Measurements from ENCODE around the gene ARHGEF10L. TPM values are rescaled to one million over a fixed set of nuclear protein-coding genes. Genes with fewer than 3 reads are reported as not detected.
A peak's percentile ranks its signal among the peaks of the same experiment; 100 is the strongest.

The ARHGEF10L gene
- total and polyA plus RNA-seq, 4 donors = 20.7 to 61.0 (median 42.1) TPM

- Histone ChIP-seq H3K27me3 (ENCODE audit: control insufficient read depth, insufficient read depth, low read length) (no peaks in the 10 kb centered on the region), H3K36me3 (ENCODE audit: control insufficient read depth, insufficient read depth, low read length) (peaks cover 4% of the 10 kb centered on the region), H3K4me1 (ENCODE audit: control insufficient read depth, insufficient read depth, low read length) (peaks cover 50% of the 10 kb centered on the region), H3K9me3 (ENCODE audit: control insufficient read depth, insufficient read depth, low read length) (no peaks in the 10 kb centered on the region), H3K4me3 (ENCODE audit: low read depth, low read length) (no peak overlapping the region), H3K27ac (ENCODE audit: low read depth, low read length) (peak overlapping the region; percentile 27)
- WGBS (ENCODE audit: insufficient coverage) = 66% methylated on average over 2 of the region's 2 CpGs
- no peak for DNase-seq (ENCODE audit: low read depth in 4 of 6, low spot score in 6 of 6)
These were observed 5.9 kb downstream of the ARHGEF10L start for GRCh38 chr1:17545356-17545755.

- Histone ChIP-seq H3K4me1 (ENCODE audit: control insufficient read depth, insufficient read depth, low read length) (peaks cover 49% of the 10 kb centered on the region), H3K36me3 (ENCODE audit: control insufficient read depth, insufficient read depth, low read length) (peaks cover 4% of the 10 kb centered on the region), H3K9me3 (ENCODE audit: control insufficient read depth, insufficient read depth, low read length) (no peaks in the 10 kb centered on the region), H3K27me3 (ENCODE audit: control insufficient read depth, insufficient read depth, low read length) (no peaks in the 10 kb centered on the region), H3K4me3 (ENCODE audit: low read depth, low read length) (no peak overlapping the region), H3K27ac (ENCODE audit: low read depth, low read length) (peak overlapping the region; percentile 81)
- peak in 2 of 6 donors; percentile 83 to 84 for DNase-seq (ENCODE audit: low read depth in 4 of 6, low spot score in 6 of 6)
- whole genome bisulfite sequencing (ENCODE audit: insufficient coverage) = 38% methylated on average over 4 of the region's 8 CpGs
These were observed 7.6 kb downstream of the ARHGEF10L start for GRCh38 chr1:17546946-17547670.

- WGBS (ENCODE audit: insufficient coverage) = 69% methylated on average over 1 of the region's 3 CpGs
- H3K36me3 ChIP-seq (ENCODE audit: control insufficient read depth, insufficient read depth, low read length) = peaks cover 7% of the 10 kb centered on the region
- no peak for DNase-seq (ENCODE audit: low read depth in 4 of 6, low spot score in 6 of 6)
- peaks cover 48% of the 10 kb centered on the region for H3K4me1 ChIP-seq (ENCODE audit: control insufficient read depth, insufficient read depth, low read length)
- H3K9me3 ChIP-seq (ENCODE audit: control insufficient read depth, insufficient read depth, low read length) = no peaks in the 10 kb centered on the region
- no peak overlapping the region for H3K27ac ChIP-seq (ENCODE audit: low read depth, low read length)
- no peak overlapping the region for H3K4me3 ChIP-seq (ENCODE audit: low read depth, low read length)
- H3K27me3 ChIP-seq (ENCODE audit: control insufficient read depth, insufficient read depth, low read length) = no peaks in the 10 kb centered on the region
These were observed 9.9 kb downstream of the ARHGEF10L start for GRCh38 chr1:17549384-17549783.

- Histone ChIP-seq H3K9me3 (ENCODE audit: control insufficient read depth, insufficient read depth, low read length) (no peaks in the 10 kb centered on the region), H3K27ac (ENCODE audit: low read depth, low read length) (peak overlapping the region; percentile 10), H3K4me1 (ENCODE audit: control insufficient read depth, insufficient read depth, low read length) (peaks cover 43% of the 10 kb centered on the region), H3K36me3 (ENCODE audit: control insufficient read depth, insufficient read depth, low read length) (peaks cover 7% of the 10 kb centered on the region), H3K27me3 (ENCODE audit: control insufficient read depth, insufficient read depth, low read length) (no peaks in the 10 kb centered on the region), H3K4me3 (ENCODE audit: low read depth, low read length) (no peak overlapping the region)
- DNase-seq (ENCODE audit: low read depth in 4 of 6, low spot score in 6 of 6) = no peak
- WGBS (ENCODE audit: insufficient coverage) = 65% methylated on average over 8 of the region's 15 CpGs
These were observed 11.5 kb downstream of the ARHGEF10L start for GRCh38 chr1:17550729-17551584.

GRCh38 chr1:17551755-17552234 lies 12.3 kb downstream of the ARHGEF10L start:
- DNase-seq (ENCODE audit: low read depth in 4 of 6, low spot score in 6 of 6) = no peak
- H3K27me3 ChIP-seq (ENCODE audit: control insufficient read depth, insufficient read depth, low read length) = no peaks in the 10 kb centered on the region
- peaks cover 34% of the 10 kb centered on the region for H3K4me1 ChIP-seq (ENCODE audit: control insufficient read depth, insufficient read depth, low read length)
- peaks cover 7% of the 10 kb centered on the region for H3K36me3 ChIP-seq (ENCODE audit: control insufficient read depth, insufficient read depth, low read length)
- H3K27ac ChIP-seq (ENCODE audit: low read depth, low read length) = peak overlapping the region; percentile 10
- WGBS (ENCODE audit: insufficient coverage) = 48% methylated on average over 8 of the region's 8 CpGs
- no peak overlapping the region for H3K4me3 ChIP-seq (ENCODE audit: low read depth, low read length)
- H3K9me3 ChIP-seq (ENCODE audit: control insufficient read depth, insufficient read depth, low read length) = no peaks in the 10 kb centered on the region

GRCh38 chr1:17553975-17554700 lies 14.6 kb downstream of the ARHGEF10L start:
- 79% methylated on average over 3 of the region's 8 CpGs for WGBS (ENCODE audit: insufficient coverage)
- no peaks in the 10 kb centered on the region for H3K27me3 ChIP-seq (ENCODE audit: control insufficient read depth, insufficient read depth, low read length)
- peaks cover 3% of the 10 kb centered on the region for H3K36me3 ChIP-seq (ENCODE audit: control insufficient read depth, insufficient read depth, low read length)
- no peak overlapping the region for H3K27ac ChIP-seq (ENCODE audit: low read depth, low read length)
- H3K9me3 ChIP-seq (ENCODE audit: control insufficient read depth, insufficient read depth, low read length) = no peaks in the 10 kb centered on the region
- H3K4me1 ChIP-seq (ENCODE audit: control insufficient read depth, insufficient read depth, low read length) = peaks cover 35% of the 10 kb centered on the region
- H3K4me3 ChIP-seq (ENCODE audit: low read depth, low read length) = no peak overlapping the region
- DNase-seq (ENCODE audit: low read depth in 4 of 6, low spot score in 6 of 6) = no peak

- H3K4me1 ChIP-seq (ENCODE audit: control insufficient read depth, insufficient read depth, low read length) = peaks cover 43% of the 10 kb centered on the region
- no peak overlapping the region for H3K4me3 ChIP-seq (ENCODE audit: low read depth, low read length)
- H3K9me3 ChIP-seq (ENCODE audit: control insufficient read depth, insufficient read depth, low read length) = no peaks in the 10 kb centered on the region
- H3K27ac ChIP-seq (ENCODE audit: low read depth, low read length) = no peak overlapping the region
- no peak for DNase-seq (ENCODE audit: low read depth in 4 of 6, low spot score in 6 of 6)
- H3K36me3 ChIP-seq (ENCODE audit: control insufficient read depth, insufficient read depth, low read length) = peaks cover 5% of the 10 kb centered on the region
- H3K27me3 ChIP-seq (ENCODE audit: control insufficient read depth, insufficient read depth, low read length) = no peaks in the 10 kb centered on the region
- WGBS (ENCODE audit: insufficient coverage) = no CpG with 5 or more reads among the region's 2 CpGs
These were observed 15.5 kb downstream of the ARHGEF10L start for GRCh38 chr1:17554954-17555353.

GRCh38 chr1:17557986-17558385 lies 18.5 kb downstream of the ARHGEF10L start:
- Histone ChIP-seq H3K4me1 (ENCODE audit: control insufficient read depth, insufficient read depth, low read length) (peaks cover 54% of the 10 kb centered on the region), H3K27ac (ENCODE audit: low read depth, low read length) (no peak overlapping the region), H3K36me3 (ENCODE audit: control insufficient read depth, insufficient read depth, low read length) (peaks cover 11% of the 10 kb centered on the region), H3K4me3 (ENCODE audit: low read depth, low read length) (no peak overlapping the region), H3K9me3 (ENCODE audit: control insufficient read depth, insufficient read depth, low read length) (no peaks in the 10 kb centered on the region), H3K27me3 (ENCODE audit: control insufficient read depth, insufficient read depth, low read length) (no peaks in the 10 kb centered on the region)
- no peak for DNase-seq (ENCODE audit: low read depth in 4 of 6, low spot score in 6 of 6)
- WGBS (ENCODE audit: insufficient coverage) = 80% methylated on average over 7 of the region's 7 CpGs

GRCh38 chr1:17558541-17558940 lies 19.0 kb downstream of the ARHGEF10L start:
- Histone ChIP-seq H3K27ac (ENCODE audit: low read depth, low read length) (no peak overlapping the region), H3K27me3 (ENCODE audit: control insufficient read depth, insufficient read depth, low read length) (no peaks in the 10 kb centered on the region), H3K36me3 (ENCODE audit: control insufficient read depth, insufficient read depth, low read length) (peaks cover 11% of the 10 kb centered on the region), H3K4me1 (ENCODE audit: control insufficient read depth, insufficient read depth, low read length) (peaks cover 59% of the 10 kb centered on the region), H3K9me3 (ENCODE audit: control insufficient read depth, insufficient read depth, low read length) (no peaks in the 10 kb centered on the region), H3K4me3 (ENCODE audit: low read depth, low read length) (no peak overlapping the region)
- 52% methylated on average over 2 of the region's 3 CpGs for WGBS (ENCODE audit: insufficient coverage)
- no peak for DNase-seq (ENCODE audit: low read depth in 4 of 6, low spot score in 6 of 6)
